ENCODE results near the gene NDRG3.

GRCh38 chr20:36676701-36677421, 69.0 kb downstream of the NDRG3 start:
- TF ChIP-seq, protein P1, sequence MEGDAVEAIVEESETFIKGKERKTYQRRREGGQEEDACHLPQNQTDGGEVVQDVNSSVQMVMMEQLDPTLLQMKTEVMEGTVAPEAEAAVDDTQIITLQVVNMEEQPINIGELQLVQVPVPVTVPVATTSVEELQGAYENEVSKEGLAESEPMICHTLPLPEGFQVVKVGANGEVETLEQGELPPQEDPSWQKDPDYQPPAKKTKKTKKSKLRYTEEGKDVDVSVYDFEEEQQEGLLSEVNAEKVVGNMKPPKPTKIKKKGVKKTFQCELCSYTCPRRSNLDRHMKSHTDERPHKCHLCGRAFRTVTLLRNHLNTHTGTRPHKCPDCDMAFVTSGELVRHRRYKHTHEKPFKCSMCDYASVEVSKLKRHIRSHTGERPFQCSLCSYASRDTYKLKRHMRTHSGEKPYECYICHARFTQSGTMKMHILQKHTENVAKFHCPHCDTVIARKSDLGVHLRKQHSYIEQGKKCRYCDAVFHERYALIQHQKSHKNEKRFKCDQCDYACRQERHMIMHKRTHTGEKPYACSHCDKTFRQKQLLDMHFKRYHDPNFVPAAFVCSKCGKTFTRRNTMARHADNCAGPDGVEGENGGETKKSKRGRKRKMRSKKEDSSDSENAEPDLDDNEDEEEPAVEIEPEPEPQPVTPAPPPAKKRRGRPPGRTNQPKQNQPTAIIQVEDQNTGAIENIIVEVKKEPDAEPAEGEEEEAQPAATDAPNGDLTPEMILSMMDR (IDR thresholded peaks at IDR 0.05) = no peak
- no peak for TF ChIP-seq EP300 (IDR thresholded peaks at IDR 0.05)
